ENCODE measurements around the gene NFAM1.

The NFAM1 gene

GRCh38 chr22:42439821-42440674, 7.8 kb upstream of the NFAM1 start:
- no peak for DNase-seq

GRCh38 chr22:42439021-42439567, 6.9 kb upstream of the NFAM1 start:
- no peak for DNase-seq

- DNase-seq = no peak
Measured at GRCh38 chr22:42438293-42438650, 6.1 kb upstream of the NFAM1 start.

DNA sequence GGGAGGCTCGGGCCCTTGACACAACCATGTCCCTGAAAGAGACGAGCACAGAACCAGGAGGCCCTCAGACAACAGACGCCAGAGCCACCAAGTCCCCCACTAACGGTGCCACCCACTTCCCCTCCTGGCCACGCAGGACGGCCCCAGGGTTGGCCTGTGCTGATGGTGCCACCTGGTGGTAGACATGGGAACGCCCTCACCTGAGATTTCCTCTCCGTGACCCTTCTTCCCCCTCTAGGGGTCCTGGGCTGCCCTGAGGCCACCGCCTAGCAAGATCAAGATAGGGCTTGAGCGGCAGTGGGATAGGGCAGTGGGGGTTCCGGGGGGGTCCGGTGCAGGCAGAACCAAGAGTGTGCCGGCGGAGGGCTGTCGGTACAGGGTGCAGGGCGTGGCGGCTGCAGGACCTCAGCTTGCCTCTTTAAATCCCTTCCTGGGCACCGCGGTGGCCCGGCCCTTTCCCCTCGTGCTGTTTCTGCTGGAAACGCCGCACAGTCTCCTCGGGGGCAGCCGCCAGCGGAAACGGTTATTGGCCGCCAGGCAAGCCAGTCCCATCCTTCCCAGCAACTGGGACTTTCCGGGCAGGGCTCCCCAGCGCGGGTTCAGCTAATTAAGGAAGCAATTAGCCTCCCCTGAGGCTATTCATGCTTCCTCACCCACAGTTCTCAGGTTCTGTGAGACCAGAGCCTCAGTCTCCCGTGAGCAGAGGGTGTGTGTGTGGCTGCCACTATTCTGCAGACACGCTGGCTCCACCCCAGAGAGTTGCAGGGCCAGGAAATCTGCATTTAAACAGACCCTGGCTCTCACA, 5.5 kb upstream of the NFAM1 start:
- peak; percentile 35 for DNase-seq

DNA sequence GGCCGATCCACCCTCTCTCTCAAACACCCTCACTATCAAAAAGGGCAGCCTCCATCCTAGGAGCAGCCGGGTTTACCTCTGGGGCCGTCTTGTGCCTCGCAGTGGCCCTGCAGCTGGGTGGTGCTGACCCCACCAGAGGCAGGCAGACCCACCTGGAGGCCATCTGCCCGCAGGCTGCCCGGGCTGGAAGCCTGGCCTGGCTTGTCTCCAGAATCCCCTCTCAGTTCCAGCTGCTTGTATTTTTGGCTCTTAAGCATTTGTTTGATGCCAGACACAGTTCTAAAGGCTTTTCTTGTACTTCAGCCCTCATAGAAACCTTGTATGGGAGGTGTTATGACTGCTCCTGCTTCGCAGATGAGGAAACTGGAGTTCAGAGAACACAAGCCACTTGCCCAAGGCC, 4.2 kb upstream of the NFAM1 start:
- DNase-seq = peak; percentile 14

- DNase-seq = no peak
Measured at GRCh38 chr22:42434748-42435425, 2.7 kb upstream of the NFAM1 start.

DNA sequence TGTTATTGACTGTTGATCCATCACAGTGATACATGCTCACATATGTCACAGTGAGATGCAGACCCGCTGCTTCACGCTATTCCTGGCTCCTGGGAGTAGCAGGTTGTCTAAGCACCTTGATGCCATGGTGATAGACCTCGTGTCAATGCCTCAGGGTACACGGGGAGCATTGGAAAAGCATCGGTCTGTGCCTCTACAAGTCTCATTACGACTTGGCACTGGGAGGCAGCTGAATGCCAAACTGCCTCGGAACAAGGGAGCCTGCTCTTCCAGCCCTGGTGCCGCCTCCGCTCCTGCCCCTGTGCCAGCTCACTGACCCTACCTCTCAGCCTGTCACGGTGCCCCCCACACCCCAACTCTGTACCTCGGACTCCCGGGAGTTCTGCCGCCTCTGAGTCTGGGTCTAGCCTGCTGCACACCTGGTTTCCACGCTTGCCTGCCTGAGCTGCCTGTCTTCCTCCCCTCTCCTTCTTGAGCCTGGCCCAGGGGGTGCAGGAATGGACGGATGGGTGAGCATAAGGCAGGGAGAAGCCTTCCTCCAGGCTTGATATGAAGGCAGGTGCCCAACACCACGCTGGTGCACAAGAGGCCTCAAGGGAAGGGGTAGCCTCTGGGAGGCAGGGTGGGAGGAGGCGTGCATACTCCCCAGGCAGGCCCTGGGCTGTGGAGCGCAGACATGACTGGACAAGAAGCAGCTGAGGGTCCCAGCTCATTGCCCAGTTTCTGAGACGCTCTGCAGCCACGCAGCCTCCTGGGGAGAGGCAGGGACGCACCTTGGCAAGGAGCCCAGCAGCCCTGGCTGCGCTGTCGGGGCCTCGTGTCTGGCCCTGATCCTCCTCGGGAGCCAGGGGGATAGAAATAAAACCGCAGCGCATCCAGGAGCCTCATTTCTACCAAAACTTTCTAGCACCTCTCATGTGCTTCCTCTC, 1.8 kb upstream of the NFAM1 start:
- DNase-seq = no peak

DNA sequence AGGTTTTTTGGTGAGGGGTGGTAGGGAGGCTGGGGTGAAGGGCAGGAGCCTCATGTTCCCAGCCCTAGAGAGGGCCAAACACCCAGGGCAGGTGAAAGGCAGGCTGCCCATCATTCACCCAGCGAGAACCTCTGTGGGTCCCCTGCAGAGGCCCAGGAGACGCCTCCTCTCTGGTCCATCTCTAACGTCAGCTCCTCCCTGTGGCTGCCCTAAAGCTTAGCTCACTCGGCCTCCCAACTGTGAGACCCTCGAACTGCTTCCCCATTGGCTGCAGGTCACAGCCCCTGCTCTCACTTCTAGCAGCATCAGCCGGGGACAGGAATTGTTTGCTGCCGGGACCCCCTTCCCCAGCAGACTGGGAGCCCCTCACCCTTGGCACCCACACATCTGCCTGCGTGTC, 615 bp upstream of the NFAM1 start:
- DNase-seq = no peak

DNA sequence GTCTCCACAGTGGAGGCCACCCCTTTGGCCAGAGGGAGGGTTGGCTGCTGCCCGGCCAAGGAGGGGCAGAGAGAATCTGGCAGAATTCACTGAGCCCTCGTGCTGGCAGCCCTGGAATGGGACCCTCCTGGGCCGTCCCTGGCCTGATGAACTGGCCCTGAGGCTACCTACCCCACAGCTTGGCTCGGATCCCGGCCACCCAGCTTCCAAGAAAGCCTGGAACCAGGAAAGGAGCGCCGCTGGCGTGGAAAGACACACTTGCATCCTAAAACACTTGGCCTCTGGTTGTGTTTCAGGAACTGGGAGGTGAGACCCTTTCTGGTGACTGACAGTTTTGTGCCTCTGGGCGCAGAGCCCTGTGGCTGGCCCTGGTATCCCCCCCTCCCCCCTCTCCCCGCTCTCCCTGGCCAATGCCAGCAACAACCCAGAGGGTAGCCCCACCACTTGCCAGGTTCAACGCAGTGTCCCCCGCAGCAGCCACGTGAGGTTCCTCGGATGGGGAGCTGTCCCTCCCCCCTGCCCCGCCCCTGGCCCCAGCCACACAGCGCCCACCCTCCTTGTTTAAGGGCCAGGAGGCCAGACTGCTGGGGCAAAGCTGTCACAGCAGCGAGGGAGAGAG, 693 bp downstream of the NFAM1 start:
- no peak for DNase-seq

- no peak for DNase-seq
Measured at GRCh38 chr22:42430528-42431125, 1.6 kb downstream of the NFAM1 start.

DNA sequence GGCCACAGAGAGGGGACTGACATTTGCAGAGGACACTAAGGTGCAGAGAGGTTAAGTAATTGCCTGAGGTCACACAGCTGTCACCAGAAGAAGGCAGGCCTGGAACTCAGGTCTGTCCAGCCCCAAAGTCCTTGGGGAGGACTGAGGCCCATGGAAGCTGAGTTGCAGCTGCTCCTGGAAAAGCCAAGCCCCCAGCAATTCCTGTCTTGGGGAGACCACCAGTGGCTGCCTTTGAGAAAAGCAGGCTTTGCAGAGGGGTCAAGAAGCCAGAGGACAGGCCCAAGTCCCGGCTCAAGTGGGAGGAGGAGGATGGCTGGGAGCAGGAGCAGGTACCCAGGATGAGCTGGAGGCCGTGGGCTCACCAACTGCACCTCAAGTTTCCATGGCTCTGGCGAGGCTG, 3.4 kb downstream of the NFAM1 start:
- DNase-seq = no peak

DNA sequence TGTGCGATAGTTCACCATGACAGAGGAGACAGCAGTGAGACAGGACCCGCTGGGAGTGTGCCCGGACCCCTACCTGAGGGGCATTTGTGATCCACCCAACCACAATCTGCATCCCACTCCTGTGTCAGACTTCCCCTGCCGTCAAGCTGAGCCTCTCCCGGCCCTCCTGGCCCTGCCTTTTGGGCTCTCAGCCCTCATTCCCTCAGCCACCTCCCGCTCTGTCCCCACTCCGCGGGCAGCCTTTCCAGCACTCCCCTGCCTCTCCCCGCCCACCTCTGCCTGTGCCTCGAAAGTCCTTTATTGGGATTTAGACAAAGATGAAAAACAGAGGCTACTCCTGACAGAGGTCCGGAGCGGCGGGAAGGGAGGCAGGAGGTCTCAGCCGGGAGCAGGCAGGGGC, 4.2 kb downstream of the NFAM1 start:
- DNase-seq = no peak

GRCh38 chr22:42427167-42427566, 5.0 kb downstream of the NFAM1 start:
- no peak for DNase-seq

DNA sequence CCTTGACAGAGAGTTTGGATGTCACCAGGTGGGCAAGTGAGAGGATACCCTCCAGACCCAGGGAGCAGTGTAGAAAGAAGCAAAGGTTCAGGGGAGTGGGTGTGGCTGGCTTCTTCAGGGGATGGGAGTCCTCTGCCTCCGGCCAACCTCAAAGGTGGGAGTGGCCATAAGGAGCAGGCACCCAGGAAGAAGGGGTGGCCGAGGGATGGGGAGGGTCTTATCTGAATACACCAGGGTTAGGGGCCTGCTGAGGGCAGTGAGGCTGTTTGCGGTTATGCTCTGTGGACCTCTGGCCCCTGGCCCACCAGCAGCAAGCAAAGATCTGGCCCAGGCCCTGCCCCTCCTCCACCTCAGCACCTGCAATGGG, 6.2 kb downstream of the NFAM1 start:
- DNase-seq = no peak

GRCh38 chr22:42425337-42425988, 6.7 kb downstream of the NFAM1 start:
- no peak for DNase-seq

DNA sequence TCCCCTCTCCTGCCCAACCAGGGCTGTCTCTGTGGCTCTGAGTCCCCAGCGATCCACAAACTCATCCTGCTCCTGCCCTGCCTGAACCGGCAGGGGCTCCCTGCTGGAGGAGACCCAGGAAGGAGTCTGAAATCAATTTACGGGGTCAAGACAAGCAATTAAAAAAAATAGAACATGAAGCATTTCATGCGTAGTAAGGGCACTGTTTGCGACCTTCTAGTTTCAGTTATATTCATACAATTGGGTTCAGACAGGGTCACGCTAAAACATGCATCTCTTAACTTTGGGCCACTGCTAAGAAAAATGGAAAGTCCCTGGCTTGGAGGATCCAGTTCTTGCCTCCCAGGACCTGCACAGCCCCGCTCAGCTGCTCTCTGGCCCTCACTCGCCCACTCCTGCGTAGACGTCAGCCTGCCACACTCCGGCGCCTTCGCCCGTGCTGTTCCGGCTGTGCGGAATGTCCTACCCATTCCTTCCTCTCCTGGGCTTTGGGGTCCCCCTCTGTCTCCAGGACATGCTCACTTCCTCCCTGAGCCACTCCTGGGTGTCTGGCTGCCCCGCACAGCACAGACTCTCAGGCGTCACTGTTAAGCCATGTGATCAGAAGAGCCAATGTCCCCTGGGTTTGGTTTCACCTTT, 12.8 kb downstream of the NFAM1 start:
- no peak for DNase-seq

DNA sequence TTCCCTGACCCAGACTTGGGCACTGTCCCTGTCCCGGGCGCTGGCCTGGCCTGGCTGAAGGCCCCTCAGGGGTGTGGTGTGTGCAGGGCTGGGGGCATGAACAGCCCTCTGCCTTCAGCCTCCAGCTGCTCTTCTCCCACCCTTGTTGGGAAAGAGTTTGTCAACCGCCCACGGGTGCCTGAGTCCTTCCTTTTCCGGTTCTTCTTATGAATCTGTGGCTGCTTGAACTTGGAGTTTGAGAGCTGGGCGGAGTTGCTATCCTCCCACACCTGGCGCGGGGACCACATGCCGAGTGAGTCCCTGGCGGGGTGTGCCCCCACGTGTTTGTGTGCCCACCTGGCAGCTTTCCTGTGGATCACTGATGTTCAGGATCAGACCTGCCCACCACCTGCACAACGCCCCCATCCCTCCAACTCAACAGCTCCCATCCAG, 13.4 kb downstream of the NFAM1 start:
- DNase-seq = no peak

GRCh38 chr22:42417645-42418305, 14.4 kb downstream of the NFAM1 start:
- DNase-seq = no peak

DNA sequence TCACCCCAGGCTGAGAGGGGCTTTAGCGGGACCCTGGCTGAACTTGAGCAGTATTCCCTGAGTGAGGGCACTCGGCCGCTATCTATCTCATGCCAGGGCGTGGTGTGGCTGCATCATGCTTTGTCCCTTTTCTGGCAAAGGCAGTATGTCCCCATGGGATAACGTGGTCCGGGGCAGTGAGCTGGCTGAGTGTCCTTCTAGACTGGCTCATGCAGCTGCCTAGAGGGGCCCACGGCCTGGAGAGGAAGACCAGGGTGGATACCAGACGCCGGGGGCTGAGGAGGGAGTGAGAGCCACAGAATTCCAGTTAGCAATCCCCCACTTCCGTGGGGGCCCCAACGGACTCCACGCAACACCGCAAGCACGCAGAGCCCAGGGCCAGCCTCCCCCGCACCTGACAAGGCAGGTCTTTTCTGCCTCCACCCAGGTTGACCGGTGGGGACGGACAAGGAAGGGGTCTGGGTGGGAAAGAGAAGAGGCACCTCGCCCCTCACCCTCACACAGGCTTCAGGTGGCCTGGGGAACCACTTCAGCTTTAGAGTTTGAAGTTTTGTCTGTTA, 15.5 kb downstream of the NFAM1 start:
- no peak for DNase-seq

All from SHP77 treated with DMSO at 0.1 percent for 48 hours (cell line).